PC-3 (cell line): Measurements from ENCODE around the gene MAP7D1. TPM values are rescaled to one million over a fixed set of nuclear protein-coding genes. Genes with fewer than 3 reads are reported as not detected.
A peak's percentile ranks its signal among the peaks of the same experiment; 100 is the strongest.

ENCODE experiments used
- ATAC-seq: fragments of 200-7000 bp; cut with Tn5 transposase; 2 replicates; pipeline ENCODE4 v1.9.1; 2020; ENCODE audit warnings: mild to moderate bottlenecking, moderate library complexity
- BruUV-seq: library from RNA; stranded (reverse); fragments of 400-500 nt; replicated peaks from 2 replicates; lab custom pipeline; 2021; lab: Mats Ljungman, UMichigan
- CTCF ChIA-PET: fragments of 300-600 bp; sonication (Branson Sonifier 250); formaldehyde crosslinking; loops from one replicate; lab custom pipeline; 2022; ENCODE audit warnings: antibody characterized with exemption; lab: Charles Lee
- POLR2A ChIA-PET: fragments of 300-600 bp; sonication (Branson Sonifier 250); formaldehyde crosslinking; loops from one replicate; lab custom pipeline; 2022; ENCODE audit warnings: antibody characterized with exemption; ENCODE audit not compliant: unreplicated experiment; lab: Charles Lee
- DNase-seq: peaks from one replicate; pipeline ENCODE4 v3.0.0-alpha.2; 2015
- H2AFZ ChIP-seq: fragments of 300-600 bp; sonication (generic); 2 replicates; pipeline ENCODE4 v1.6.0; 2016; ENCODE audit warnings: antibody characterized with exemption, low read length
- H3F3A ChIP-seq: fragments of 300-600 bp; sonication (generic); one replicate; pipeline ENCODE4 v1.6.0; 2017; ENCODE audit warnings: antibody characterized with exemption, low read length, control low read depth, mild to moderate bottlenecking; ENCODE audit not compliant: unreplicated experiment
- H3K27ac ChIP-seq: fragments of 300-600 bp; sonication (generic); 2 replicates; pipeline ENCODE4 v1.5.1; 2016; ENCODE audit warnings: mild to moderate bottlenecking, low read length
- H3K27me3 ChIP-seq: fragments of 300-600 bp; sonication (generic); 2 replicates; pipeline ENCODE4 v1.6.1; 2016; ENCODE audit warnings: low read length, mixed read lengths
- H3K36me3 ChIP-seq: fragments of 300-600 bp; sonication (generic); 2 replicates; pipeline ENCODE4 v1.6.1; 2016; ENCODE audit warnings: low read depth, mixed run types, low read length, mixed read lengths
- H3K4me1 ChIP-seq: fragments of 300-600 bp; sonication (generic); 2 replicates; pipeline ENCODE4 v1.5.1; 2016; ENCODE audit warnings: low read length; ENCODE audit not compliant: insufficient read depth
- H3K4me2 ChIP-seq: fragments of 300-600 bp; sonication (generic); 2 replicates; pipeline ENCODE4 v1.6.0; 2016; ENCODE audit warnings: low read length
- H3K4me3 ChIP-seq: fragments of 300-600 bp; sonication (generic); 2 replicates; pipeline ENCODE4 v1.5.1; 2016; ENCODE audit warnings: mild to moderate bottlenecking, low read length, mixed read lengths
- H3K79me2 ChIP-seq: fragments of 300-600 bp; sonication (generic); 2 replicates; pipeline ENCODE4 v1.6.1; 2017; ENCODE audit warnings: low read length, mixed read lengths
- H3K9ac ChIP-seq: fragments of 300-600 bp; sonication (generic); 2 replicates; pipeline ENCODE4 v1.6.0; 2016; ENCODE audit warnings: mild to moderate bottlenecking, low read length
- H3K9me2 ChIP-seq: fragments of 300-600 bp; sonication (generic); replicated peaks from 2 replicates; pipeline ENCODE4 v1.6.1; 2016; ENCODE audit warnings: mixed run types, low read length, mixed read lengths
- H3K9me3 ChIP-seq: fragments of 300-600 bp; sonication (generic); 2 replicates; pipeline ENCODE4 v1.6.1; 2016; ENCODE audit warnings: low read length, mixed read lengths
- H4K20me1 ChIP-seq: fragments of 300-600 bp; sonication (generic); 2 replicates; pipeline ENCODE4 v1.6.1; 2016; ENCODE audit warnings: low read length, mixed read lengths
- CTCF ChIP-seq: fragments of 300-600 bp; sonication (generic); conservative IDR thresholded peaks from 2 replicates; pipeline ENCODE4 v1.5.1; 2017; ENCODE audit warnings: antibody characterized with exemption, low read depth, mild to moderate bottlenecking, low read length
- EZH2 ChIP-seq: fragments of 300-600 bp; sonication (generic); IDR thresholded peaks from one replicate; pipeline ENCODE4 v1.6.1; 2017; ENCODE audit warnings: antibody characterized with exemption, mild to moderate bottlenecking, low read length; ENCODE audit not compliant: unreplicated experiment
- EZH2phosphoT487 ChIP-seq: fragments of 300-600 bp; sonication (generic); IDR thresholded peaks from 2 replicates; pipeline ENCODE4 v1.6.1; 2018; ENCODE audit warnings: mild to moderate bottlenecking, antibody characterized with exemption, low read length, borderline replicate concordance
- intact Hi-C: fragments of 100-400 bp; cut with micrococcal nuclease; formaldehyde crosslinking; loops from 2 replicates; pipeline ENCODE4 v1.9.0; 2023
- total RNA-seq: library from RNA; depleted of rRNA; stranded (reverse); fragments of >200 nt; gene quantifications from 2 replicates; pipeline ENCODE4 v1.2.3, GENCODE V29; 2014

MAP7D1 gene
- total RNA-seq, 1 experiment from 2014 or later: 113 TPM

DNA sequence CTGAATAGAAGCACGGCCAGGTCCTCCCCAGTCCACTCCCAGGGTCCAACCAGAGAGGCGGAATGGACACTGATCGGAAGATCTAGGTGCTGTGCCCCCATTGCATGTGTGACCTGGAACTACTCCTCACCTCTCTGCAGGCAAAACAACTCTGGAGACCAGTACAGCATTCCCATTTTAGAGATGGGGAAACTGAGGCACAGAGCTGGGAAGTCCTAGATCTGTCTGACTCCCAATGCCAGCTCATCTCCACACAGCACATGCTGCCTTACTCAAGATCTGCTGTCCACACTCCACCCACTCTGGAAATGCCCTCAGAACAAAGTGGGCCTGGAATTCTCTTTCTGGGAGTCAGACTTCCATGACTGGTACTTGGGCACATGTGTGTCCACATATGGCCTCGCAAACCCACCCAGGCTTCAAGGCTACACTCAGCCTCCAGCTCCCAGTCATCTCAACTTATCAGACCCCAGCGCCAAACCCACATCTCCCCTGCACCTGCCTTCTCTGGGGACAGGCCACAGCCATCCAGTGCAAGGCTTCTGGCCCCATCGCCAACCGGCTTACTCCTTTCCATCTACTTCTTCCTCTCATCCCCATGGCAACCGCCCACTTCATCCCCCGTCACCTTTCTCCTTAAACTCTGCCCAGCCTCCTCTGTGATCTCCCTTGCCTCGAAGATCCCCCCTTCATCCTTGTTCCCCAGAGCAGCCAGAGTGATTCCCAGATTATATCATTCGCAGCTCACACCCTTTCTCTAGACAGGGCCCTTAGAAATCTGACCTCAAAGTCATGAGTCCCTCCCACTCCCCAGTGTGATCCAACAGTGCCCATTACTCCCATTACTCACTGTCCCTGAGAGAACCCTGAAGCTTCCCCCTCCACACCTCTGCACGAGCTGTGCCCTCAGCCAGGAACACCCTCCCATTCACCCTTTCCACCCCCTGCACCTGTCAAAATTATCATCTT, 33.6 kb upstream of the MAP7D1 start:
- intact Hi-C loops: no loop called here
- H3K4me1 ChIP-seq: no peaks in the 10 kb centered on the region
- no peak for ATAC-seq
- H3K9me2 ChIP-seq: no peaks in the 10 kb centered on the region
- no peaks in the 10 kb centered on the region for H4K20me1 ChIP-seq
- H3K27me3 ChIP-seq: peaks cover 9% of the 10 kb centered on the region; the same call in 1 of the 2 replicates
- H2AFZ ChIP-seq: no peak overlapping the region
- no peaks in the 10 kb centered on the region for H3F3A ChIP-seq
- ChIA-PET CTCF (no interaction called here), POLR2A (no interaction called here)
- H3K9ac ChIP-seq: no peak overlapping the region
- DNase-seq: no peak
- BruUV-seq: no TSS peak
- no peaks in the 10 kb centered on the region for H3K36me3 ChIP-seq
- no peak overlapping the region for H3K4me2 ChIP-seq
- H3K27ac ChIP-seq: no peak overlapping the region
- H3K9me3 ChIP-seq: no peaks in the 10 kb centered on the region
- no peak overlapping the region for H3K4me3 ChIP-seq
- TF ChIP-seq CTCF (no peak), EZH2phosphoT487 (no peak), EZH2 (no peak)
- no peaks in the 10 kb centered on the region for H3K79me2 ChIP-seq

GRCh38 chr1:36123356-36123755, 32.6 kb upstream of the MAP7D1 start:
- Histone ChIP-seq H3K9me3 (no peaks in the 10 kb centered on the region), H3K9ac (no peak overlapping the region), H3K4me1 (no peaks in the 10 kb centered on the region), H3K4me2 (no peak overlapping the region), H3K79me2 (no peaks in the 10 kb centered on the region), H3K9me2 (no peaks in the 10 kb centered on the region), H3K27ac (no peak overlapping the region), H4K20me1 (no peaks in the 10 kb centered on the region), H3F3A (no peaks in the 10 kb centered on the region), H3K4me3 (no peak overlapping the region), H2AFZ (no peak overlapping the region), H3K27me3 (peaks cover 9% of the 10 kb centered on the region; the same call in 1 of the 2 replicates), H3K36me3 (no peaks in the 10 kb centered on the region)
- DNase-seq (no peak), ATAC-seq (no peak)
- TF ChIP-seq EZH2: no peak
- BruUV-seq: no TSS peak
- ChIA-PET POLR2A (no interaction called here), CTCF (no interaction called here)
- intact Hi-C loops: no loop called here

DNA sequence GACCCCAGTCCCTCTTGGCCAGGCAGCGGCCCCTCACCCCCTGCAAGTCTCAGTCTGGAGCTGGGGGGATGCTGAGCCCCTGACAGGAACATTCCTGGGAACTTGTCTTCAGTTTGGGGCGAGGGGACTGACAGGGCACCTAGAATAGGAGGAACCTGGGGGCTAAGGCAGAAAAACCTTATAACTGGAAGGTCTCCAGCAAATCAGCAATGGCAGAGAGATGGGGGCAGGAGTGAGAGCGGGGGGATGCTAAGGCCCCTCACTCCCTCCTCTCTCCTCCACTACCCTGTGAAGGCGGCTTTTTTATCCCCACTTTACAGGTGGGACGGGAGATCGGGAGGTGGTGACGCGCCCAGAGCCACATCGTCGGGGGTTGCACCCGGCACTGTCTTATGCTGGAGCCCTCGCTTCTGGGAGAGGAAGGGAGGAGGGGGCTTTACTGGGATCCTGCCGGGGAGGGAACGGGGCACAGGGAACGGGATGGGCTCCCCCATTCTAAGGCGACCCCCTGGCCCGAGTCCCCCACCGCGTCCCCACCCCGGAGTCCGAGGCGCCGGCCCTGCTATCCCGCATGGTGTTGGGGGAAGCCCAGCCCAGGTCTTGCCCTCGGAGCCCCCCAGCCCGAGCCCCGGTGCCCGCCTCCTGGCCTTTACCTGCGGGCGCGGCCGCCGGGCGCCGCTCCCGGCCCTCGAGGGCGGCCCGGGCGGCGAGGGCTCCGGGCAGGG, 31.4 kb upstream of the MAP7D1 start:
- peak; percentile 21; the same call in 1 of the 2 replicates for ATAC-seq
- no peak for DNase-seq
- Histone ChIP-seq H3K27ac (no peak overlapping the region), H3K9me3 (no peaks in the 10 kb centered on the region), H3F3A (no peaks in the 10 kb centered on the region), H3K27me3 (peaks cover 9% of the 10 kb centered on the region; the same call in 1 of the 2 replicates), H3K4me2 (no peak overlapping the region), H3K4me1 (no peaks in the 10 kb centered on the region), H3K36me3 (no peaks in the 10 kb centered on the region), H3K4me3 (no peak overlapping the region), H4K20me1 (no peaks in the 10 kb centered on the region), H2AFZ (no peak overlapping the region), H3K79me2 (no peaks in the 10 kb centered on the region), H3K9ac (no peak overlapping the region), H3K9me2 (no peaks in the 10 kb centered on the region)
- TF ChIP-seq EZH2phosphoT487: no peak
- TF ChIP-seq EZH2: no peak
- TF ChIP-seq CTCF: no peak
- POLR2A ChIA-PET: no interaction called here
- no TSS peak for BruUV-seq
- intact Hi-C loops: no loop called here
- CTCF ChIA-PET: no interaction called here
